GM12878 (cell line): ENCODE measurements around the gene ZNF532. TPM values are rescaled to one million over a fixed set of nuclear protein-coding genes. Genes with fewer than 3 reads are reported as not detected.

Source experiments
- ATAC-seq: fragments of 200-7000 bp; cut with Tn5 transposase; 3 replicates; pipeline ENCODE4 v1.9.1; 2020; ENCODE audit warnings: mild to moderate bottlenecking, moderate library complexity
- BruUV-seq: library from RNA; stranded (reverse); fragments of 400-500 nt; replicated peaks from 2 replicates; lab custom pipeline; 2021; lab: Mats Ljungman, UMichigan
- CTCF ChIA-PET: fragments of 300-600 bp; sonication (Branson Sonifier 250); formaldehyde crosslinking; extraction: SDS; loops from one replicate; lab custom pipeline; 2021; ENCODE audit warnings: inconsistent platforms; lab: Yijun Ruan, JAX
- POLR2A ChIA-PET: fragments of 350-600 bp; formaldehyde crosslinking; extraction: SDS; loops from one replicate; lab custom pipeline; 2021; ENCODE audit warnings: inconsistent platforms; lab: Charles Lee
- RAD21 ChIA-PET: fragments of 300-600 bp; sonication (Branson Sonifier 250); formaldehyde crosslinking; loops from one replicate; lab custom pipeline; 2023; ENCODE audit warnings: antibody characterized with exemption; ENCODE audit not compliant: unreplicated experiment; lab: Charles Lee
- SMC1A ChIA-PET: fragments of 300-600 bp; sonication (Branson Sonifier 250); formaldehyde crosslinking; loops from one replicate; lab custom pipeline; 2023; ENCODE audit not compliant: unreplicated experiment, uncharacterized antibody; lab: Charles Lee
- DNase-seq: peaks from one replicate; pipeline ENCODE4 v3.0.0-alpha.2; 2011; ENCODE audit warnings: low read depth, low spot score
- FAIRE-seq: peaks from 3 replicates; lab custom pipeline; 2011; peaks lifted over from hg19 to GRCh38; lab: Jason Lieb, UNC
- H2AFZ ChIP-seq: 2 replicates; pipeline ENCODE4 v1.6.0; 2011; ENCODE audit warnings: low read depth, low read length, control low read depth; ENCODE audit not compliant: control insufficient read depth
- H3K27ac ChIP-seq: 2 replicates; pipeline ENCODE4 v1.5.1; 2011; ENCODE audit warnings: control low read depth; ENCODE audit not compliant: control insufficient read depth, insufficient read depth
- H3K27me3 ChIP-seq, 2 experiments: replicated peaks in 1 of 2; 2 replicates each; pipeline versions ENCODE4 v1.6.0 to v1.6.1; 2011; ENCODE audit warnings: low read length in 1 of 2; ENCODE audit not compliant: control insufficient read depth in 2 of 2, insufficient read depth in 2 of 2
- H3K36me3 ChIP-seq, 2 experiments: 2 replicates each; pipeline ENCODE4 v1.5.1; 2011; ENCODE audit warnings: low read length in 1 of 2; ENCODE audit not compliant: control insufficient read depth in 2 of 2, insufficient read depth in 2 of 2
- H3K4me1 ChIP-seq: 2 replicates; pipeline ENCODE4 v1.6.1; 2011; ENCODE audit warnings: mild to moderate bottlenecking, low read length, moderate library complexity, mixed read lengths; ENCODE audit not compliant: control insufficient read depth, insufficient read depth
- H3K4me2 ChIP-seq: 2 replicates; pipeline ENCODE4 v1.6.0; 2011; ENCODE audit warnings: control low read depth; ENCODE audit not compliant: control insufficient read depth, insufficient read depth
- H3K4me3 ChIP-seq: fragments of 200-600 bp; sonication (generic); 2 replicates; pipeline ENCODE4 v1.5.1; 2016
- H3K79me2 ChIP-seq: 2 replicates; pipeline ENCODE4 v1.6.0; 2011; ENCODE audit warnings: low read length; ENCODE audit not compliant: control insufficient read depth, insufficient read depth
- H3K9ac ChIP-seq: 2 replicates; pipeline ENCODE4 v1.8.0; 2011; ENCODE audit warnings: low read length, control low read depth, mixed read lengths; ENCODE audit not compliant: control insufficient read depth, insufficient read depth
- H3K9me3 ChIP-seq: replicated peaks from 3 replicates; pipeline ENCODE4 v1.5.1; 2011; ENCODE audit warnings: mild to moderate bottlenecking, low read length; ENCODE audit not compliant: control insufficient read depth, insufficient read depth
- H4K20me1 ChIP-seq: 2 replicates; pipeline ENCODE4 v1.6.0; 2011; ENCODE audit not compliant: control insufficient read depth, insufficient read depth
- BRCA1 ChIP-seq: IDR thresholded peaks from 2 replicates; pipeline ENCODE4 v1.6.1; 2011; ENCODE audit warnings: low read depth, low read length, improper control_type of control experiment
- JUND ChIP-seq: IDR thresholded peaks from 2 replicates; pipeline ENCODE4 v1.6.1; 2012; ENCODE audit warnings: low read depth, mild to moderate bottlenecking, low read length, improper control_type of control experiment, moderate library complexity
- KAT2A ChIP-seq: conservative IDR thresholded peaks from 2 replicates; pipeline ENCODE4 v1.6.1; 2011; ENCODE audit warnings: low read depth, low read length; ENCODE audit not compliant: control insufficient read depth
- MEF2A ChIP-seq: IDR thresholded peaks from 2 replicates; pipeline ENCODE4 v1.6.1; 2011; ENCODE audit warnings: low read depth, mild to moderate bottlenecking, low read length, moderate library complexity; ENCODE audit not compliant: insufficient read depth
- NFIC ChIP-seq: IDR thresholded peaks from 2 replicates; pipeline ENCODE4 v1.6.1; 2012; ENCODE audit warnings: low read depth, mild to moderate bottlenecking, inconsistent platforms, low read length, moderate library complexity
- NKRF ChIP-seq: fragments of 450-650 bp; conservative IDR thresholded peaks from 2 replicates; pipeline ENCODE4 v1.6.1; 2017; ENCODE audit warnings: mild to moderate bottlenecking, moderate library complexity
- NR2C1 ChIP-seq: fragments of 450-650 bp; IDR thresholded peaks from 2 replicates; pipeline ENCODE4 v1.6.1; 2017; ENCODE audit warnings: antibody characterized with exemption, mild to moderate bottlenecking, moderate library complexity
- NR2F1 ChIP-seq: fragments of 450-650 bp; conservative IDR thresholded peaks from 2 replicates; pipeline ENCODE4 v1.6.1; 2017; ENCODE audit warnings: mild to moderate bottlenecking
- PKNOX1 ChIP-seq: fragments of 450-650 bp; IDR thresholded peaks from 2 replicates; pipeline ENCODE4 v1.6.1; 2016; ENCODE audit warnings: mild to moderate bottlenecking
- SREBF2 ChIP-seq: IDR thresholded peaks from 2 replicates; pipeline ENCODE4 v1.6.1; 2012; ENCODE audit warnings: mild to moderate bottlenecking, low read length
- TCF3 ChIP-seq: IDR thresholded peaks from 2 replicates; pipeline ENCODE4 v1.6.1; 2012; ENCODE audit warnings: low read depth, mild to moderate bottlenecking, low read length, borderline replicate concordance; ENCODE audit not compliant: insufficient read depth
- WGBS: methylation state at CpG from one replicate; pipeline ENCODE4 v1.1.6; 2016; ENCODE audit warnings: low lambda C conversion rate; ENCODE audit not compliant: insufficient replicate concordance, insufficient coverage; ENCODE audit errors: missing lambda C conversion rate; 5-methylcytosine and 5-hydroxymethylcytosine counted together
- in situ Hi-C: fragments of 300-500 bp; cut with MboI; formaldehyde crosslinking; loops from 9 replicates; pipeline ENCODE4 v1.14.3; 2018; ENCODE audit warnings: mixed read lengths
- intact Hi-C: fragments of 100-400 bp; cut with micrococcal nuclease; formaldehyde crosslinking; loops from one replicate; pipeline ENCODE4 v1.14.2; 2022; ENCODE audit not compliant: unreplicated experiment
- polyA plus RNA-seq, 11 experiments: library from polyadenylated mRNA; depleted of rRNA in 4 of 11; unstranded in 6 of 11; stranded (reverse) in 5 of 11; fragments of >200 nt; fragmentation: Nextera tagmentation in 4 of 11; fragmentation: Illumina TruSeq in 1 of 11; extraction: Ambion mirVana in 4 of 11; extraction: Trizol in 1 of 11; gene quantifications; 1 replicate in 1 of 11; 2 replicates in 10 of 11; pipeline versions ENCODE4 v1.2.1 to v1.2.3, GENCODE V29; 2011 to 2016; ENCODE audit warnings: inconsistent platforms in 2 of 11, missing spikeins in 2 of 11, low read depth in 1 of 11
- total RNA-seq, 4 experiments: library from RNA; depleted of rRNA in 3 of 4; stranded (reverse); fragments of >200 nt in 3 of 4; fragmentation: Illumina TruSeq in 1 of 4; extraction: Trizol in 1 of 4; gene quantifications; 2 replicates each; pipeline versions ENCODE4 v1.2.1 to v1.2.3, GENCODE V29; 2013 to 2021

The ZNF532 gene
- total and polyA plus RNA-seq, 10 of the 15 experiments (the other 5 are each of a cell fraction or from before 2014, with no cell fraction given): 0.44 to 3.4 (median 1.4) TPM

DNA sequence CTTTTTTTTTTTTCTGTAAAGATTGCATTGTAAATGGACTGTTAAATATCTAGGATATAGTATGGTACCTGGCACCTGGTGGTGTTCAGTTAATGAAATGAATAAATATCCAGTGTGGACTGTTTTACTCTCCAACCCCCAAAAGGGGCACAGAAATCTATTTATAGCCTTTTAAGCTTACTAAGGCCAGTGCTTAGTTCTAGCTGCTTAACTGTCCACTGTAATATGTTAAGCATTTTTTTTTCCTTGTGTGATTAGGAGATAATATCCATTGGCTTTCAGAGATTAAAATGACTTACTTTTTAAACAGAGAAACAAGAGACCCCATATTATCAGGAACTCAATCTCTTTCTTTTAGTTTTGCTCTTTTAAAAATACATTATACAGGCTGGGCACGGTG lies 84.4 kb downstream of the ZNF532 start:
- no peak for TF ChIP-seq JUND
- no peak for TF ChIP-seq NFIC
- no peak for TF ChIP-seq NR2F1
- TF ChIP-seq MEF2A: no peak
- no peak for TF ChIP-seq KAT2A
- TF ChIP-seq PKNOX1: no peak
- no peak for TF ChIP-seq BRCA1
- TF ChIP-seq SREBF2: no peak
- no peak for TF ChIP-seq NR2C1
- no peak for TF ChIP-seq NKRF
- TF ChIP-seq TCF3: no peak
- SMC1A ChIA-PET: interaction anchor here (0.8 kb wide), 1 partner anchor 11 kb away, joined by 3 read pairs; no protein-coding TSS in a partner anchor
- no peaks in the 10 kb centered on the region for H3K79me2 ChIP-seq
- no peaks in the 10 kb centered on the region for H4K20me1 ChIP-seq
- no peak overlapping the region for H3K4me3 ChIP-seq
- DNase-seq: no peak
- H3K9me3 ChIP-seq: no peaks in the 10 kb centered on the region
- H3K27me3 ChIP-seq: no peaks in the 10 kb centered on the region
- no TSS peak for BruUV-seq
- in situ Hi-C loops (no loop called here), intact Hi-C loops (no loop called here)
- H2AFZ ChIP-seq: no peak overlapping the region
- WGBS: 83% methylated on average over 1 of the region's 1 CpG
- no peak overlapping the region for H3K27ac ChIP-seq
- FAIRE-seq: no peak
- POLR2A ChIA-PET: interaction anchor here (0.9 kb wide), 1 partner anchor 11 kb away, joined by 3 read pairs; no protein-coding TSS in a partner anchor
- H3K4me2 ChIP-seq: no peak overlapping the region
- RAD21 ChIA-PET: interaction anchor here (0.9 to 1.7 kb wide), 3 partner anchors 17 to 64 kb away, joined by 3 to 5 read pairs (median 4); no protein-coding TSS in a partner anchor
- H3K36me3 ChIP-seq: no peaks in the 10 kb centered on the region
- no peak overlapping the region for H3K9ac ChIP-seq
- CTCF ChIA-PET: interaction anchor here (1.2 kb wide), 1 partner anchor 11 kb away, joined by 4 read pairs; no protein-coding TSS in a partner anchor
- no peak for ATAC-seq
- peaks cover 22% of the 10 kb centered on the region for H3K4me1 ChIP-seq
